Thyroid gland (tissue), 4 donors: ENCODE measurements around the gene MED8. TPM values are rescaled to one million over a fixed set of nuclear protein-coding genes. Genes with fewer than 3 reads are reported as not detected.
A peak's percentile ranks its signal among the peaks of the same experiment; 100 is the strongest.

Experiments used
- DNase-seq, 2 donors: peaks; one replicate each; pipeline ENCODE4 v3.0.0-alpha.2; 2019
- H3K27ac ChIP-seq, 3 donors: fragments of 200-600 bp; sonication (generic); 1 replicate in 2 of 3; 2 replicates in 1 of 3; pipeline ENCODE4 v1.5.1; 2016 to 2019; ENCODE audit warnings: mild to moderate bottlenecking in 1 of 3, moderate library complexity in 1 of 3
- H3K27me3 ChIP-seq: fragments of 200-600 bp; sonication (generic); one replicate; pipeline ENCODE4 v1.5.1; 2019
- H3K36me3 ChIP-seq, 2 donors: fragments of 200-600 bp; sonication (generic); one replicate each; pipeline ENCODE4 v1.5.1; 2016 to 2019
- H3K4me1 ChIP-seq, 2 donors: fragments of 200-600 bp; sonication (generic); one replicate each; pipeline ENCODE4 v1.5.1; 2017 to 2019
- H3K4me3 ChIP-seq, 3 donors: fragments of 200-600 bp; sonication (generic); replicated peaks in 1 of 3; 1 replicate in 2 of 3; 2 replicates in 1 of 3; pipeline ENCODE4 v1.5.1; 2016; ENCODE audit warnings: mild to moderate bottlenecking in 1 of 3
- H3K9me3 ChIP-seq: fragments of 200-600 bp; sonication (generic); one replicate; pipeline ENCODE4 v1.5.1; 2017
- POLR2A ChIP-seq, 2 donors: fragments of 450-650 bp; IDR thresholded peaks; one replicate each; pipeline ENCODE4 v1.6.1; 2017; ENCODE audit warnings: antibody characterized with exemption in 2 of 2, mild to moderate bottlenecking in 2 of 2, moderate library complexity in 1 of 2
- WGBS, 2 donors: methylation state at CpG; one replicate each; pipeline ENCODE4 v1.1.5; 2017; 5-methylcytosine and 5-hydroxymethylcytosine counted together
- intact Hi-C: fragments of 100-400 bp; cut with DNase I; formaldehyde crosslinking; loops from one replicate; pipeline ENCODE4 v1.15.1; 2023
- total RNA-seq, 4 donors: library from RNA; depleted of rRNA; stranded (reverse); fragments of >200 nt; gene quantifications; one replicate each; pipeline ENCODE4 v1.2.3, GENCODE V29; 2016
- TF ChIP-seq, protein P1 (sequence below), 6 experiments: fragments of 200-600 bp in 3 of 6; fragments of 450-650 bp in 3 of 6; sonication (generic) in 3 of 6; IDR thresholded peaks; one replicate each; pipeline ENCODE4 v1.5.1; 2016 to 2019; ENCODE audit warnings: antibody characterized with exemption in 6 of 6, mild to moderate bottlenecking in 2 of 6, inconsistent platforms in 1 of 6, moderate library complexity in 1 of 6

The MED8 gene
- total RNA-seq, 4 donors from 2014 or later, result 37.7 to 48.6 (median 45.3) TPM

DNA sequence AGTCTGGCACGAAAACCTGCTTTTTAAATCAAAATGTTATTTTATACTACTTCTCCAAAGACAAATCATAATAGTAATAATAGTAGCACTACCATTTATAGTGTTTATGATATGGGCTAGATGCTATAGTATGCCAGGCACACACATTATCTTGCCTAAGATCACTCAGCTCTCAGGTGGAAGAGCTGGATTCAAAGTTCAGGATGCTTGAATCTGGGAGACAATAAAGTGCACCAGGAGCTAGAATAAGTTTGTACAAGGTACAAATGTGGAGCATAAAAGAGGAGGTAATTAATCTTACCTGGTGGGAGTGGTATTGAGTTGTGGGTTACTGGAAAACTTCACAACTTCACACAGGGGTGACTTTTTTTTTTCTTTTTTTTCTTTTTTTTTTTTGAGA lies 11.8 kb downstream of the MED8 start:
- Histone ChIP-seq H3K27ac (peak overlapping the region in 1 of 3 donors; percentile 34), H3K36me3 (peaks cover 7 to 8% of the 10 kb centered on the region in 2 donors), H3K4me3 (no peak overlapping the region), H3K27me3 (no peaks in the 10 kb centered on the region), H3K4me1 (peaks cover 9 to 28% of the 10 kb centered on the region in 2 donors), H3K9me3 (no peaks in the 10 kb centered on the region)
- no peak for DNase-seq
- TF ChIP-seq, protein P1, sequence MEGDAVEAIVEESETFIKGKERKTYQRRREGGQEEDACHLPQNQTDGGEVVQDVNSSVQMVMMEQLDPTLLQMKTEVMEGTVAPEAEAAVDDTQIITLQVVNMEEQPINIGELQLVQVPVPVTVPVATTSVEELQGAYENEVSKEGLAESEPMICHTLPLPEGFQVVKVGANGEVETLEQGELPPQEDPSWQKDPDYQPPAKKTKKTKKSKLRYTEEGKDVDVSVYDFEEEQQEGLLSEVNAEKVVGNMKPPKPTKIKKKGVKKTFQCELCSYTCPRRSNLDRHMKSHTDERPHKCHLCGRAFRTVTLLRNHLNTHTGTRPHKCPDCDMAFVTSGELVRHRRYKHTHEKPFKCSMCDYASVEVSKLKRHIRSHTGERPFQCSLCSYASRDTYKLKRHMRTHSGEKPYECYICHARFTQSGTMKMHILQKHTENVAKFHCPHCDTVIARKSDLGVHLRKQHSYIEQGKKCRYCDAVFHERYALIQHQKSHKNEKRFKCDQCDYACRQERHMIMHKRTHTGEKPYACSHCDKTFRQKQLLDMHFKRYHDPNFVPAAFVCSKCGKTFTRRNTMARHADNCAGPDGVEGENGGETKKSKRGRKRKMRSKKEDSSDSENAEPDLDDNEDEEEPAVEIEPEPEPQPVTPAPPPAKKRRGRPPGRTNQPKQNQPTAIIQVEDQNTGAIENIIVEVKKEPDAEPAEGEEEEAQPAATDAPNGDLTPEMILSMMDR (IDR thresholded peaks at IDR 0.05), result no peak
- TF ChIP-seq POLR2A (IDR thresholded peaks at IDR 0.05), result no peak
- WGBS, 2 donors, result 89 to 96% methylated on average over 1 of the region's 1 CpG
- intact Hi-C loops, result no loop called here

DNA sequence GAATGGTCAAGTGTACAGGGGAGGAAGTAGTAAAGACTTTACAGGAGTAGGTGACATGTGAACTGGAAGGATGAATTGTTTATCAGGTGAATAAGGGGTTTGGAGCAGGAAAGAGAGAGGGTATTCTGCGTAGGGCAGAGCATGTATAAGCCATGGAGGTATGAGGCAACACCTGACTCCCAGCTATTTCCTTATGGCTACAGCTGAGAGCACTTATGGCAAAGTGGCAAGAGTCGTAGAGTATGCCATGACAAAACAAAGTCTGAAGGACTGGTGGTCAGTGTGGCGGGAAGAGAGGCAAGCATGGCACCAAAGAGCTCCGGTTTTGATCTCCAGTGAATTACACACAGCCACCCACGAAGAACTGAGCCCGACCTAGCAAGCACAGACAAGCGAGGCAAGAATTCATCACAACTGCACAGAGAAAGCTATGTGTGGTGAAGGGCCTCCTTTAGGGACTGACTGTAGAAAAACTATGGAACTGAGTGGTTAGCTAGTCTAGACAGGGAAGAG lies 12.8 kb downstream of the MED8 start:
- Histone ChIP-seq H3K4me3 (no peak overlapping the region), H3K36me3 (no peaks in the 10 kb centered on the region), H3K4me1 (peaks cover 9 to 28% of the 10 kb centered on the region in 2 donors), H3K27ac (peak overlapping the region; percentile 1 to 34 (median 17)), H3K9me3 (no peaks in the 10 kb centered on the region), H3K27me3 (no peaks in the 10 kb centered on the region)
- intact Hi-C loops, result no loop called here
- DNase-seq, result peak; percentile 62 to 74
- TF ChIP-seq, protein P1 (IDR thresholded peaks at IDR 0.05), result no peak
- TF ChIP-seq POLR2A (IDR thresholded peaks at IDR 0.05), result no peak
- WGBS, 2 donors, result 27 to 49% methylated on average over 7 of the region's 7 CpGs

DNA sequence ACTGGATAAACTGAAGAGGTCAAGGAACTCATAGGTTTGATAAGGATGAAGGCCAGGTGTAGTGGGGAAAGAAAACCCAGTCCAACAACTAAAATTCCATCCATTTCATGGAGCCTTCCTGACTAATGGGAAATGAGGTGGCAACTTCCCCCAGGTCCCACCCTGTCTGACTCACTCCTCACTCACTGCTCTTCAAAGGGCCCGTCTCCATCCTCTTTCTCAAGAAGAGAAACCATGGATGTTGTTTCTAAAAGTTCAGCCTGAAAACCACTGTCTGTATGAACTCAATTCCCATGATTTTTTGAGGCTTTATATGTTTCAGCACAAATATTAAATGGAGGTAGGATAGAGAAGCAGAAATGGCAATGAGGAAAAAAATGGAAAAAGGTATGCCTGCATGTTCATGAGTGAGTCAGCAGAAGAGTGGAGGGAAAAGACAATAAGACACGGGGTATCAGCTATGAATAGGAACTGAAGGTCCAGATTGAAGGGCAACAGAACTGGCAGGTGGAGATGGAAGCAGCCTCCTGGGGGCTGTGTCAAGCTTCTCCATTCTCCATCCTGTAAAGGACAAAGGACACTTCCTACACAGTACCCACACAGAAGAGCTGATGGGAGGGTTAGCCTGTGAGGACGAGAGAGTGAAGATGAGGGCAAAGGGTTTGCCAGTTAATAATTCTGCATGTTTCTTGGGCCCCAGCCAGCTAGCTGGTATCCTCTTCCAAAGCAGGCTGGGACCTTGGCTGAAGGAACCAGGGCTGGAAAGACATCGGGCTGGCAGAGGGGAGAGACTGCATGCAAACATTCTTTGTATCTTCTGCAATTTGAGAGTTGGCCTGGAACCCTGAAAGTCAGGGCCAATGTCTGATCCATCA lies 16.3 kb downstream of the MED8 start:
- Histone ChIP-seq H3K9me3 (no peaks in the 10 kb centered on the region), H3K4me1 (peaks cover 19 to 36% of the 10 kb centered on the region in 2 donors), H3K36me3 (no peaks in the 10 kb centered on the region), H3K27me3 (no peaks in the 10 kb centered on the region), H3K4me3 (no peak overlapping the region), H3K27ac (peak overlapping the region in 1 of 3 donors; percentile 35)
- DNase-seq, result no peak
- TF ChIP-seq POLR2A (IDR thresholded peaks at IDR 0.05), result no peak
- TF ChIP-seq, protein P1 (IDR thresholded peaks at IDR 0.05), result no peak
- WGBS, 2 donors, result 73 to 77% methylated on average over 4 of the region's 4 CpGs
- intact Hi-C loops, result no loop called here

DNA sequence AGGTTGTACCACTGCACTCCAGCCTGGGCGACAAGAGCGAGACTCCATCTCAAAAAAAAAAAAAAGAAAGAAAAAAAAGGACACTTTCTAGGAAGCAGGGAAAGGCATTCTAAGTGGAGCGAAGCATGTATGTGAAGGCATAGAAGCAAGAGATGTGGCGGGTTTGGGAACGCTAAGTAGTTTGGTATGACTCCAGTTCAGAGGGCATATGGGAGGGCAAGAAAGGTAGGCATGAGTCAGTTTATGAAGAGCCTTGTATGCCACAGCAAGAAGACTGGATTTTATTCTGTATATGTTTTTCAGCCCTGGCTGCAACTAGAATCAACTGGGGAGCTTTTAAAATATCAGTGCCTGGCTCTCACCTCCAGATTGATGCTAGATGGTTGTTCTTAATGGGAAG lies 17.4 kb downstream of the MED8 start:
- WGBS, 2 donors, result 97% methylated on average over 5 of the region's 5 CpGs
- H3K9me3 ChIP-seq, result no peaks in the 10 kb centered on the region

More for the DNA sequence above, 17.4 kb downstream of the MED8 start:
- intact Hi-C loops, result no loop called here
- H3K27me3 ChIP-seq, result no peaks in the 10 kb centered on the region
- H3K4me3 ChIP-seq, result no peak overlapping the region
- DNase-seq, result no peak
- H3K27ac ChIP-seq, result no peak overlapping the region
- TF ChIP-seq POLR2A (IDR thresholded peaks at IDR 0.05), result no peak
- TF ChIP-seq, protein P1 (IDR thresholded peaks at IDR 0.05), result no peak
- peaks cover 20 to 32% of the 10 kb centered on the region in 2 donors for H3K4me1 ChIP-seq
- H3K36me3 ChIP-seq, result no peaks in the 10 kb centered on the region
